Dermis microvascular lymphatic vessel endothelial cell (primary cell): ENCODE data around the gene INSYN2B. TPM values are rescaled to one million over a fixed set of nuclear protein-coding genes. Genes with fewer than 3 reads are reported as not detected.

ENCODE experiments used
- DNase-seq, 2 donors: peaks; one replicate each; pipeline versions ENCODE4 v3.0.0 to v3.0.0-alpha.2; 2010; ENCODE audit warnings: low read depth in 2 of 2
- total RNA-seq: library from RNA; depleted of rRNA; stranded (reverse); fragments of >200 nt; gene quantifications from 2 replicates; pipeline ENCODE4 v1.2.1, GENCODE V29; 2014

The INSYN2B gene
- total RNA-seq, 1 donor from 2014 or later = 1.4 TPM

DNA sequence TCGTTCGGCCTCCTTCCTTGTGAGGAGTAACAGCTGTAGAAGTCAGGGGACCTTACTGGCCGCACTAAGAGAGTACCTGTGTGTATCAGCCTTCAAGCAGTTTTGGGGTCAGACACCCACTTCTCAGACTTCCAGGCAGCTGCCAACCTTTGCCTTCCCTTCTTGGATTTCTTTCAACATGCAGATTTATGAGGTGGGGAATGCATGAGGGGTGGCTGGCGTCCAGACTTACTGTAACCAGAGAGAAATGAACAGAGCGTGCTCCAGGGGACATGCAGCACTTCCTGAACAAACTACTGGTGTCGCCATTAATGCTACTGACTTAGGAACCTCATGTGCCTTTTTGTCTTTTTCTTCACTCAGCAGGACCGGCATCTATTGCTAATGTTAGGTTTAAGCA, 46.7 kb downstream of the INSYN2B start:
- DNase-seq = peak in 1 of 2 donors; percentile 8

- no peak for DNase-seq
Measured at GRCh38 chr5:169933127-169933526, 47.2 kb downstream of the INSYN2B start.

- peak in 1 of 2 donors; percentile 5 for DNase-seq
Measured at GRCh38 chr5:169923988-169924387, 56.3 kb downstream of the INSYN2B start.

GRCh38 chr5:169922474-169922873, 57.8 kb downstream of the INSYN2B start:
- no peak for DNase-seq

DNA sequence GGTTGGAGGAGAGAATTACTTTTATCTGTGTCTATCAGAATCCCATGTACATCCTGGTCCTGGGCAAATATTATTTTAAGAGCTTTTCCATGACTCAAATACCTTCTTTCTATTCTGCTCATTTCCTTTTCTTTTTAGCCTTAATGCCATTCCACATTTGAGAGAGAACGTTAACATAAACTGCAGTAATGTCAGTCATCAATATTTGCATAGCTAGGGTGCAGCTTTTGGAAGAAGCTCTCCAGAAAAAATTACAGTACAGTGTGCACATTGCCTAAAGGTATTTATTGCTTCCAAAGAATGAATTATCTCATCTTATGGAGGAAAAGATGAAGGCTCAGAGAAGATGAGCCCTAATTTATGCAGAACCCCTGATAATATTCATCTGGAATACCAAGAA, 58.3 kb downstream of the INSYN2B start:
- DNase-seq = peak; percentile 6 to 24

DNA sequence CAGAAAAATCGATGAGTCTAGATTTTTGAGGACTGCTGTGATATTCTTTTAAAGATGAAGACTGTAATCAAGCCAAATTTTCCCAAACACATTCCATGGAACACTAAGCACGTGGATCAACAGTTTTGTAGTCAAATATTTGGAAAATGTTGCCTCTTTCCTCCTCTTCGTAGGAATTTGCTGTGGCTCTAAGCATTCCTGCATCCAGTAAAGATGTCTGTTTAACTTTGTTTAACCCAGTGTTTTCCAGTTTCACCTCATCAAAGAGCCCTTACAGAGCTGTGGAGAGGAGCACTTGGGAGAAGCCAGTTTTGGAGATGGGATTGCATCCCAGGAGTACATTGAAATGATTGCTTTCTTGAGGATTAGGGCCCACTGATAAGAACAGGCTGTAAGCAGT, 58.9 kb downstream of the INSYN2B start:
- no peak for DNase-seq

- no peak for DNase-seq
Measured at GRCh38 chr5:169920474-169920873, 59.8 kb downstream of the INSYN2B start.

DNA sequence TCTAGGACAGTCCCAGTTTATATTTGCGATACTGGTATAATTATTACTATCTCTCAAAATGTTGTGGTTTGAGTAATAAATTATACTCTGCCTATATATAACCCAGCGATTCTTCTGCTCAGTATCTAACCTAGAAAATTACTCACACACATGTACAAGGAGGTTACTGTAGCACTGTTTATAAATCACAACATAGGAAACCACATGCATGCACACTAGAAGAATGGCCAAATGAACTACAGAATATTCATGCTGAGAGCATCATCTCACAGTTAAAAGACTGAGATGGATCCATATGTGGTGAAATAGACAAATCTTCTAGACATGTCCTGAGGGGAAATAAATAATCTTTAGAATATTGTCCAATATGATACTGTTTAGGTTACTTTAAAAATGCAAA, 62.1 kb downstream of the INSYN2B start:
- DNase-seq = no peak

GRCh38 chr5:169917500-169917899, 62.8 kb downstream of the INSYN2B start:
- DNase-seq = no peak

GRCh38 chr5:169914766-169915165, 65.5 kb downstream of the INSYN2B start:
- peak; percentile 33 to 40 for DNase-seq

- DNase-seq = no peak
Measured at GRCh38 chr5:169913479-169913878, 66.8 kb downstream of the INSYN2B start.

GRCh38 chr5:169911448-169912212, 68.7 kb downstream of the INSYN2B start:
- peak; percentile 34 for DNase-seq

GRCh38 chr5:169910393-169910792, 69.9 kb downstream of the INSYN2B start:
- DNase-seq = no peak

GRCh38 chr5:169909945-169910344, 70.3 kb downstream of the INSYN2B start:
- DNase-seq = no peak

DNA sequence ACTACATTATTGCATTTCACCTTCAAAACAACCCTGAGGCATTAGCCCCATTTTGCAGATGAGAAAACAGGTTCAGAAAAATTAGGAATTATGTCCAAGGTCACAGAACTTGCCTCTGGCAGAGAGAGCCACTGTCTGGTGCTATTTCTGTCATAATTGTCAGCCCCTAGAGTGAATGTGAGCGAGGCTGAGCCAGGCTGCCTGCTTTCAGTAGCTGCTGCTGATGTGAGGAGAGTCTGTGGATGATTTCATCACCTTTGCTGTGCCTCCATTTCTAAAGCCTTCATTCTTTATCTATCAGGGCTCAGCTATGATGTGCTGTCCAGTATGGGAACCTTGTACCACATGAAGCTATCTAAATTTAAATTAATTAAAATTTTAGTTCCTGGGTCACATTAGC, 71.4 kb downstream of the INSYN2B start:
- no peak for DNase-seq

DNA sequence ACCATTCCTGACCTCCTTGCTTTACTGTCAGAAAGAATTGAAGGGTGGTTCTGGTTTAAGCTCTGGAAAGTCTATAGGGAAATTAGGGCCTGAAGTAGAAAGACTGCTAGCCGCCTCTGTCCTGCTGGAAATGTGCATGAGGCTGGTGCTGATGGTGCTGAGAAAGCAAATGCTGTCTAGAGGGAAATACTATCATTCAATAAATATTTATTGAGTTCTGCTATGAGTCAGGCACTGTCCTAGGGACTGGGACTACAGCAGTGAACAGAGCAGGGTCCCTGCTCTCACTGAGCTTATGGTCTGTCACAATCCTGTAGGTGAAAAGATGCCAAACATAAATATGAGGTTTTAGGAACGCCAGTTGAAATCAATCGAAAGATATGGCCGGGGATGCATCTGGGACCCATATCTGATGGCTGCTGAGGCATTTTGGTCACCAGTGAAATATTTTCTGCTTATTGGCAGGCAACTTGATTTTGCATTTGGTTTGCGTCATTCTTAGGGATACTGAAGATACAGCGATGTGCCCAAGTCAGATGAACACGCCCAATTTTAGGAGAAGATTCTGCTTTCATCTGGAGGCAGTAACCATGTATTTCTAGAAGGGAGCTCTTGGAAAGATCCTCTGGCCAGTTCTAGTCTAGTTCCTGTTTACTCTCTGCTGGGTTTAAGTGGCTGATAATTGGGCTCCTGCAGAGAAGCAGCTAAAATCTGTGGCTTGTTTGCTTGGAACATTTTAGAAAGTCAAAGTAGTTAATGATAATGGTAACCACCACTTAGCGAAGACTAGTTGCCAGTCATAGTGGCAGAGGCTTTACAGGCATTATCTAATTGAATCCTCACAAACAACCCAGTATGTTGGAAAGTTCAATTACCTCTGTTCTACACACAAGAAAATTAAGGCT, 73.3 kb downstream of the INSYN2B start:
- no peak for DNase-seq

GRCh38 chr5:169905017-169905416, 75.3 kb downstream of the INSYN2B start:
- DNase-seq = no peak

DNA sequence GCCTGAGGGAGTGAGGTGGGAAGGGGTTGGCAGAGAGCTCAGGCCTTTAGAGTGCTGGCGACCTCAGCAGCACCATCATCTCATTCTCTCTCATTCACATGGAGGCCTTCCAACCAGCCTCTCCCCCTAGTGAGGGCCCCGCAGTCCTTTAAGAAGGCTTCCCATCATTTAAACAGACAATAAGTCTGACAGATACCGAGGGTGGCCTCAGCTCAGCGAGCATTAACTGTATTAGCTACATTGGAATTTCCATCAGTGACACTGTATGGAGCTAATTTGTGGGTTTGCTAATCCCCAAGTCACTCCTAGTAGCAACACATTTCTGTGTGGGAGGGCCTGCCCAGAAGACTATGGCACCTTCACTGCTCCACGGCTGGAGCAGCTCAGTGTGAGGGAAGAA, 75.8 kb downstream of the INSYN2B start:
- DNase-seq = no peak

- no peak for DNase-seq
Measured at GRCh38 chr5:169904059-169904458, 76.2 kb downstream of the INSYN2B start.

DNA sequence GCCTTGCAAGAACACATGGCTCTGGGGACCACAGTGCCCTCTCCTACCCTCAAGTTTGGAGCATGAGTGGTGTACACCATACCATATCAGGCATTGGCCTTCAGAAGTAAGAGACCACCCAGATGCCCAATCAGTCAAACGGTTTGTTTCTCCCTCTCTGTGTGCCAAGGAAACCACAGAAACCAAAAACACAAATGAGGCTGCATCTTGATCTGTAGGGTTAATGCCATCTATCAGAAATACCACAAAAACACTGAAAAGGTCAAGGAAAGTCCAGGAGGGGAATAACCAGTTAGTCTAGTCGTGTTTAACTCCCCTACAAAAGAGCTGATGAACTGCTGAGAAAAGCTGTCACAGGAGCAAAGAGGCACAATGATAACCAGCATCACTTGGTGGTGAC, 78.4 kb downstream of the INSYN2B start:
- no peak for DNase-seq

DNA sequence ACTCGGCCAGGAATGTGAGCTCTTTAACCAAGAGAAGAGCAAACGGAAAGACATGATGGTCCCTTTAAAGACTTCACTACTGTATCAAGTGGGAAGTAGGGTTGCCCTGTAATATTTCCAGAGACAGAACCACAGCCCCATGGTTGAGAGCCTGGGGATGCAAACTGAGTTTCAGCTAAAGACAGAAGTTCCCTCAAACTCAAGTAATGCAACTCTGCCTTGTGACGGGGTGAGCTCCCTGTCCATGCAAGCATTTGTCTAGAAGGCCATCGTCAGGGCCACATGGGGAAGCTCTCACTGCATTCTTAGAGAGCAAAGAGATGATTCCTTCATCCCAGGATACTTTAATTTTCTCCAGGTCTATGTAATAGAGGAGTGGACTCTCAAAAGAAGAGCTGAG, 82.8 kb downstream of the INSYN2B start:
- no peak for DNase-seq

- no peak for DNase-seq
Measured at GRCh38 chr5:169895926-169896325, 84.4 kb downstream of the INSYN2B start.

DNA sequence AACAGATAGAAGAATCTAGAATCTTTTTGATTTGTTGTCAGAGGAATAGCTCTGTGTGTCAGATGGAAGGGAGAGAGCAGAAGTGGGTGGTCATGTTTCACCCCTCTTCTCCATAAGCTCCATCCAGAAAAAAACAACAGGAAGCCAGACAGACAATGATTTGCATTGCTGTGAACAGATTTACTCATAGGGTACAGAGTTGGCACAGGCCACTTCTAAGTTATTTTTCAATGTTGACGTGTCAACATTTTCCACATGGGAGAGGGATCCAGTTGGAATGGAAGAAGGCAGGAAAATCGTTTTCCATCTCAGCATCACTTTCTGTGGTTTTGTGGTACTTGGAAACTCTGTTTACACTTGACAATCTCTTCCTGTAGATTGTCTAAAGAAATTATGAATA, 86.7 kb downstream of the INSYN2B start:
- peak; percentile 67 to 75 for DNase-seq
